ENCODE measurements around the gene C15orf62.

C15orf62 gene

DNA sequence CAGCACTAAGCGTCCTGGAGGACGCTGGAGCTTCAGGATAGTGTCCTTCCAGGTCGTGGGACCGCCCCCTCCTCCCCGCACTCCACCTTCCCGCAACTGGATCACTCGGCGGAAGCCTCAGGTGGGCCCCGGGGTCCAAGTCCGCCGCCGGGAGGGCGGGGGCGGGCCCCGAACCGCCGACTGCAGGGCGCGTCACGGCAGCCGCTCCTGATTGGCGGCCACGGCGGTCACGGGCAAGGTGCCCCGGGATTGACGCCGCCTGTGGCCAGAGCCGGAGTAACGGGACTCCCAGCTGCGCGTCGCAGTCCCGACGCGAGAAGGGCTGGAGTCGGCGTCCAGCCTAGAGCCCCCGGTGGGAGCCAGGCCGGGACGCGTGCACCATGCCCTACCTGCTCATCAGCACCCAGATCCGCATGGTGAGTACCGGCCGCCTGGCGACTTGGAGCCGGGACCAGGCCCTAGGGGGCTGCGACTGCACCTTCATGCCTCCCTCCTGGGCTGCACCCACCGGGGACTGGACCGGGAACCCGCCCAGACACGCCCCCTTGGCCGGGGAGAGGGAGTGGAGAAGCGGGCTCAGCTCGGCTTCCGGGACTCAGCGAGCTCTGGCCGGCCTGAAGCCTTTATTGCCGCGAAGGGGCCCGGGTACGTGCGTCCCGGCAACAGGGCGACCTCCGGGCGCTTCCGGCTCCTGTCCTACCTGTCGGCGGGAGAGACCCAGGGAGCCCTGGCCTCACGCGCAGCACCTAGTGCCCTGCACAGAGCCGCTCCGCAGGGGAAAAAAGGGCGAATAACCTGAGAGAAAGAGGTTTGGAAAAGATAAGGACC lies 5.8 kb upstream of the C15orf62 start, which contains the start of gene GCHFR (continued):
- TF ChIP-seq EGR2 (tag by site-specific recombination; IDR thresholded peaks at IDR 0.05; ENCODE audit: low read depth) (no peak), ZNF664 (tag by site-specific recombination; IDR thresholded peaks at IDR 0.05) (no peak), ZNF391 (tag by site-specific recombination; IDR thresholded peaks at IDR 0.05; ENCODE audit: borderline replicate concordance, low read depth) (peak; percentile 25; the same call in 1 of the 2 replicates), ZNF677 (tag by site-specific recombination; IDR thresholded peaks at IDR 0.05) (no peak), PBX3 (CRISPR knock-in tag; IDR thresholded peaks at IDR 0.05) (peak; percentile 55; the same call in 1 of the 2 replicates), ZFP3 (tag by site-specific recombination; IDR thresholded peaks at IDR 0.05; ENCODE audit: low read depth) (no peak), ZNF501 (tag by site-specific recombination; IDR thresholded peaks at IDR 0.05) (peak; percentile 53; the same call in 1 of the 2 replicates), GLIS2 (tag by site-specific recombination; IDR thresholded peaks at IDR 0.05) (peak; percentile 98), IKZF3 (tag by site-specific recombination; IDR thresholded peaks at IDR 0.05) (peak; percentile 16; the same call in 1 of the 2 replicates), SP7 (tag by site-specific recombination; IDR thresholded peaks at IDR 0.05) (peak; percentile 34), ZNF513 (tag by site-specific recombination; IDR thresholded peaks at IDR 0.05) (no peak), MYNN (tag by site-specific recombination; IDR thresholded peaks at IDR 0.05; ENCODE audit: borderline replicate concordance) (no peak), REST (tag by site-specific recombination; IDR thresholded peaks at IDR 0.05) (no peak), MZF1 (tag by site-specific recombination; IDR thresholded peaks at IDR 0.05; ENCODE audit: borderline replicate concordance) (no peak), ZNF335 (tag by site-specific recombination; conservative IDR thresholded peaks at IDR 0.05) (no peak; the same call in 1 of the 2 replicates), ZNF140 (tag by site-specific recombination; IDR thresholded peaks at IDR 0.05) (no peak), ZNF776 (tag by site-specific recombination; IDR thresholded peaks at IDR 0.05; ENCODE audit: borderline replicate concordance) (no peak), ZNF341 (tag by site-specific recombination; IDR thresholded peaks at IDR 0.05; ENCODE audit: low read depth) (peak; percentile 49; the same call in 1 of the 2 replicates), ZNF302 (tag by site-specific recombination; IDR thresholded peaks at IDR 0.05; ENCODE audit: low read depth) (no peak), ZSCAN23 (tag by site-specific recombination; IDR thresholded peaks at IDR 0.05) (no peak), KLF9 (tag by site-specific recombination; IDR thresholded peaks at IDR 0.05; ENCODE audit: low read depth) (peak; percentile 94), ZNF423 (tag by site-specific recombination; IDR thresholded peaks at IDR 0.05) (peak; percentile 95), SP3 (tag by site-specific recombination; IDR thresholded peaks at IDR 0.05) (peak; percentile 80), ZNF169 (tag by site-specific recombination; IDR thresholded peaks at IDR 0.05) (no peak), KLF8 (tag by site-specific recombination; IDR thresholded peaks at IDR 0.05) (peak; percentile 71)
- TF ChIP-seq, protein P1, sequence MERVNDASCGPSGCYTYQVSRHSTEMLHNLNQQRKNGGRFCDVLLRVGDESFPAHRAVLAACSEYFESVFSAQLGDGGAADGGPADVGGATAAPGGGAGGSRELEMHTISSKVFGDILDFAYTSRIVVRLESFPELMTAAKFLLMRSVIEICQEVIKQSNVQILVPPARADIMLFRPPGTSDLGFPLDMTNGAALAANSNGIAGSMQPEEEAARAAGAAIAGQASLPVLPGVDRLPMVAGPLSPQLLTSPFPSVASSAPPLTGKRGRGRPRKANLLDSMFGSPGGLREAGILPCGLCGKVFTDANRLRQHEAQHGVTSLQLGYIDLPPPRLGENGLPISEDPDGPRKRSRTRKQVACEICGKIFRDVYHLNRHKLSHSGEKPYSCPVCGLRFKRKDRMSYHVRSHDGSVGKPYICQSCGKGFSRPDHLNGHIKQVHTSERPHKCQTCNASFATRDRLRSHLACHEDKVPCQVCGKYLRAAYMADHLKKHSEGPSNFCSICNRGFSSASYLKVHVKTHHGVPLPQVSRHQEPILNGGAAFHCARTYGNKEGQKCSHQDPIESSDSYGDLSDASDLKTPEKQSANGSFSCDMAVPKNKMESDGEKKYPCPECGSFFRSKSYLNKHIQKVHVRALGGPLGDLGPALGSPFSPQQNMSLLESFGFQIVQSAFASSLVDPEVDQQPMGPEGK (tag by site-specific recombination; IDR thresholded peaks at IDR 0.05): peak; percentile 91
- TF ChIP-seq, protein P2, sequence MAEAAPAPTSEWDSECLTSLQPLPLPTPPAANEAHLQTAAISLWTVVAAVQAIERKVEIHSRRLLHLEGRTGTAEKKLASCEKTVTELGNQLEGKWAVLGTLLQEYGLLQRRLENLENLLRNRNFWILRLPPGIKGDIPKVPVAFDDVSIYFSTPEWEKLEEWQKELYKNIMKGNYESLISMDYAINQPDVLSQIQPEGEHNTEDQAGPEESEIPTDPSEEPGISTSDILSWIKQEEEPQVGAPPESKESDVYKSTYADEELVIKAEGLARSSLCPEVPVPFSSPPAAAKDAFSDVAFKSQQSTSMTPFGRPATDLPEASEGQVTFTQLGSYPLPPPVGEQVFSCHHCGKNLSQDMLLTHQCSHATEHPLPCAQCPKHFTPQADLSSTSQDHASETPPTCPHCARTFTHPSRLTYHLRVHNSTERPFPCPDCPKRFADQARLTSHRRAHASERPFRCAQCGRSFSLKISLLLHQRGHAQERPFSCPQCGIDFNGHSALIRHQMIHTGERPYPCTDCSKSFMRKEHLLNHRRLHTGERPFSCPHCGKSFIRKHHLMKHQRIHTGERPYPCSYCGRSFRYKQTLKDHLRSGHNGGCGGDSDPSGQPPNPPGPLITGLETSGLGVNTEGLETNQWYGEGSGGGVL (tag by site-specific recombination; IDR thresholded peaks at IDR 0.05): peak; percentile 82
- TF ChIP-seq, protein P3, sequence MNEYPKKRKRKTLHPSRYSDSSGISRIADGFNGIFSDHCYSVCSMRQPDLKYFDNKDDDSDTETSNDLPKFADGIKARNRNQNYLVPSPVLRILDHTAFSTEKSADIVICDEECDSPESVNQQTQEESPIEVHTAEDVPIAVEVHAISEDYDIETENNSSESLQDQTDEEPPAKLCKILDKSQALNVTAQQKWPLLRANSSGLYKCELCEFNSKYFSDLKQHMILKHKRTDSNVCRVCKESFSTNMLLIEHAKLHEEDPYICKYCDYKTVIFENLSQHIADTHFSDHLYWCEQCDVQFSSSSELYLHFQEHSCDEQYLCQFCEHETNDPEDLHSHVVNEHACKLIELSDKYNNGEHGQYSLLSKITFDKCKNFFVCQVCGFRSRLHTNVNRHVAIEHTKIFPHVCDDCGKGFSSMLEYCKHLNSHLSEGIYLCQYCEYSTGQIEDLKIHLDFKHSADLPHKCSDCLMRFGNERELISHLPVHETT (tag by site-specific recombination; IDR thresholded peaks at IDR 0.05): no peak

All from HEK293 (cell line).